Upper lobe of left lung (tissue), 6 donors: ENCODE results near the gene ARMC12. TPM values are rescaled to one million over a fixed set of nuclear protein-coding genes. Genes with fewer than 3 reads are reported as not detected.

Source experiments
- ATAC-seq, 2 donors: fragments of 200-7000 bp; cut with Tn5 transposase; one replicate each; pipeline ENCODE4 v1.9.1; 2022; ENCODE audit warnings: mild to moderate bottlenecking in 2 of 2, moderate library complexity in 2 of 2; ENCODE audit not compliant: low FRiP score in 2 of 2
- DNase-seq, 2 donors: peaks; one replicate each; pipeline ENCODE4 v3.0.0-alpha.2; 2019 to 2020
- H3K27ac ChIP-seq, 4 donors: fragments of 200-600 bp; sonication (generic); one replicate each; pipeline ENCODE4 v1.5.1; 2016 to 2019
- H3K27me3 ChIP-seq, 4 donors: fragments of 200-600 bp; sonication (generic); one replicate each; pipeline ENCODE4 v1.5.1; 2017 to 2019
- H3K36me3 ChIP-seq, 4 donors: fragments of 200-600 bp; sonication (generic); one replicate each; pipeline ENCODE4 v1.5.1; 2016 to 2019
- H3K4me1 ChIP-seq, 4 donors: fragments of 200-600 bp; sonication (generic); one replicate each; pipeline ENCODE4 v1.5.1; 2018 to 2019
- H3K4me3 ChIP-seq, 4 donors: fragments of 200-600 bp; sonication (generic); one replicate each; pipeline ENCODE4 v1.5.1; 2017 to 2019; ENCODE audit warnings: mild to moderate bottlenecking in 2 of 4, moderate library complexity in 1 of 4
- H3K9me3 ChIP-seq, 4 donors: fragments of 200-600 bp; sonication (generic); one replicate each; pipeline ENCODE4 v1.5.1; 2018 to 2019
- CTCF ChIP-seq, 6 experiments: fragments of 450-650 bp in 4 of 6; fragments of 200-600 bp in 2 of 6; sonication (generic) in 2 of 6; IDR thresholded peaks; one replicate each; pipeline ENCODE4 v1.5.1; 2016 to 2019; ENCODE audit warnings: antibody characterized with exemption in 6 of 6
- EP300 ChIP-seq, 4 donors: sonication (generic); formaldehyde crosslinking; IDR thresholded peaks; one replicate each; pipeline ENCODE4 v1.5.1; 2017; ENCODE audit warnings: antibody characterized with exemption in 4 of 4, control low read depth in 2 of 4
- POLR2A ChIP-seq, 4 donors: fragments of 450-650 bp; IDR thresholded peaks; one replicate each; pipeline ENCODE4 v1.5.1; 2016 to 2017; ENCODE audit warnings: antibody characterized with exemption in 4 of 4, mild to moderate bottlenecking in 2 of 4
- POLR2AphosphoS5 ChIP-seq, 2 donors: sonication (generic); formaldehyde crosslinking; IDR thresholded peaks; one replicate each; pipeline ENCODE4 v1.5.1; 2017; ENCODE audit warnings: antibody characterized with exemption in 2 of 2
- WGBS, 2 donors: methylation state at CpG; one replicate each; pipeline ENCODE4 v1.1.5; 2017 to 2018; 5-methylcytosine and 5-hydroxymethylcytosine counted together
- total RNA-seq, 6 donors: library from RNA; depleted of rRNA in 4 of 6; stranded (reverse); fragments of >200 nt in 4 of 6; gene quantifications; one replicate each; pipeline versions ENCODE4 v1.1.0 to v1.2.1, GENCODE V29; 2016 to 2021
- donor health status: DM: no; HTN: no; CAD: no; lungs with moderate emphysema.
- donor health status: DM: no; HTN: yes; CAD: no; lungs with severe emphysema.

The ARMC12 gene
- total RNA-seq, 6 donors from 2014 or later: 0.46 to 6.3 (median 0.74) TPM; not detected in 1

GRCh38 chr6:35786272-35786671 is 49.4 kb downstream of the ARMC12 start:
- no peaks in the 10 kb centered on the region for H3K36me3 ChIP-seq
- ATAC-seq (no peak), DNase-seq (no peak)
- peaks cover 0 to 10% (median 4%) of the 10 kb centered on the region in 4 donors for H3K27me3 ChIP-seq
- H3K4me3 ChIP-seq: no peak overlapping the region
- peaks cover 0 to 4% (median 0%) of the 10 kb centered on the region in 4 donors for H3K4me1 ChIP-seq
- H3K9me3 ChIP-seq: no peaks in the 10 kb centered on the region
- TF ChIP-seq EP300 (IDR thresholded peaks at IDR 0.05) (no peak), POLR2AphosphoS5 (IDR thresholded peaks at IDR 0.05) (no peak), CTCF (IDR thresholded peaks at IDR 0.05) (no peak), POLR2A (IDR thresholded peaks at IDR 0.05) (no peak)
- H3K27ac ChIP-seq: no peak overlapping the region
- WGBS, 2 donors: 72 to 80% methylated on average over 2 of the region's 2 CpGs

GRCh38 chr6:35786810-35787209 is 50.0 kb downstream of the ARMC12 start:
- Histone ChIP-seq H3K4me1 (peaks cover 0 to 4% (median 0%) of the 10 kb centered on the region in 4 donors), H3K27ac (no peak overlapping the region), H3K27me3 (peaks cover 0 to 10% (median 4%) of the 10 kb centered on the region in 4 donors), H3K4me3 (no peak overlapping the region), H3K9me3 (no peaks in the 10 kb centered on the region), H3K36me3 (no peaks in the 10 kb centered on the region)
- peak in 1 of 2 donors; percentile 20 for ATAC-seq
- no peak for TF ChIP-seq CTCF (IDR thresholded peaks at IDR 0.05)
- TF ChIP-seq POLR2AphosphoS5 (IDR thresholded peaks at IDR 0.05): no peak
- no peak for TF ChIP-seq EP300 (IDR thresholded peaks at IDR 0.05)
- TF ChIP-seq POLR2A (IDR thresholded peaks at IDR 0.05): no peak
- peak in 1 of 2 donors; percentile 87 for DNase-seq
- 61 to 62% methylated on average over 25 of the region's 25 CpGs for WGBS, 2 donors

- Histone ChIP-seq H3K36me3 (no peaks in the 10 kb centered on the region), H3K4me1 (peaks cover 0 to 4% (median 0%) of the 10 kb centered on the region in 4 donors), H3K27ac (no peak overlapping the region), H3K27me3 (peaks cover 0 to 10% (median 4%) of the 10 kb centered on the region in 4 donors), H3K9me3 (no peaks in the 10 kb centered on the region), H3K4me3 (no peak overlapping the region)
- ATAC-seq (peak; percentile 25 to 50), DNase-seq (peak in 1 of 2 donors; percentile 54)
- TF ChIP-seq POLR2AphosphoS5 (IDR thresholded peaks at IDR 0.05) (no peak), CTCF (IDR thresholded peaks at IDR 0.05) (no peak), EP300 (IDR thresholded peaks at IDR 0.05) (no peak), POLR2A (IDR thresholded peaks at IDR 0.05) (no peak)
- WGBS, 2 donors: 79 to 88% methylated on average over 13 of the region's 13 CpGs
These were observed 50.7 kb downstream of the ARMC12 start for GRCh38 chr6:35787266-35788218.

GRCh38 chr6:35788423-35788982 is 51.7 kb downstream of the ARMC12 start:
- Histone ChIP-seq H3K9me3 (no peaks in the 10 kb centered on the region), H3K27me3 (peaks cover 0 to 10% (median 4%) of the 10 kb centered on the region in 4 donors), H3K27ac (no peak overlapping the region), H3K4me3 (no peak overlapping the region), H3K4me1 (peaks cover 0 to 4% (median 0%) of the 10 kb centered on the region in 4 donors), H3K36me3 (no peaks in the 10 kb centered on the region)
- no peak for DNase-seq
- ATAC-seq: no peak
- TF ChIP-seq CTCF (IDR thresholded peaks at IDR 0.05) (no peak), POLR2A (IDR thresholded peaks at IDR 0.05) (no peak), EP300 (IDR thresholded peaks at IDR 0.05) (no peak), POLR2AphosphoS5 (IDR thresholded peaks at IDR 0.05) (no peak)
- 60 to 67% methylated on average over 4 of the region's 4 CpGs for WGBS, 2 donors
